ENCODE data around the gene BBS5.

Gene BBS5

GRCh38 chr2:169486487-169486886 is 7.2 kb downstream of the BBS5 start:
- no peaks in the 10 kb centered on the region for H3K36me3 ChIP-seq
- H3K4me1 ChIP-seq (ENCODE audit: control insufficient read depth in 1 of 2, insufficient read depth in 1 of 2, low read depth in 1 of 2, low read length in 1 of 2), result no peaks in the 10 kb centered on the region
- no peak for TF ChIP-seq CTCF (IDR thresholded peaks at IDR 0.05)
- no peak overlapping the region for H3K4me3 ChIP-seq (ENCODE audit: low read depth in 1 of 2, low read length in 1 of 2)
- H3K9me3 ChIP-seq, result no peaks in the 10 kb centered on the region
- no peak overlapping the region for H3K27ac ChIP-seq
- H3K27me3 ChIP-seq, result no peaks in the 10 kb centered on the region

- Histone ChIP-seq H3K9me3 (no peaks in the 10 kb centered on the region), H3K27me3 (no peaks in the 10 kb centered on the region), H3K4me1 (ENCODE audit: control insufficient read depth in 1 of 2, insufficient read depth in 1 of 2, low read depth in 1 of 2, low read length in 1 of 2) (no peaks in the 10 kb centered on the region), H3K27ac (no peak overlapping the region), H3K4me3 (ENCODE audit: low read depth in 1 of 2, low read length in 1 of 2) (no peak overlapping the region), H3K36me3 (no peaks in the 10 kb centered on the region)
- TF ChIP-seq CTCF (IDR thresholded peaks at IDR 0.05), result no peak
Observed at GRCh38 chr2:169490834-169491233, 11.5 kb downstream of the BBS5 start.

- TF ChIP-seq CTCF (IDR thresholded peaks at IDR 0.05), result no peak
Observed at GRCh38 chr2:169491378-169491777, 12.1 kb downstream of the BBS5 start.

GRCh38 chr2:169493360-169493759 is 14.1 kb downstream of the BBS5 start:
- H3K36me3 ChIP-seq, result no peaks in the 10 kb centered on the region
- no peak overlapping the region for H3K27ac ChIP-seq
- no peaks in the 10 kb centered on the region for H3K9me3 ChIP-seq
- no peaks in the 10 kb centered on the region for H3K4me1 ChIP-seq (ENCODE audit: control insufficient read depth in 1 of 2, insufficient read depth in 1 of 2, low read depth in 1 of 2, low read length in 1 of 2)
- TF ChIP-seq CTCF (IDR thresholded peaks at IDR 0.05), result no peak
- H3K27me3 ChIP-seq, result no peaks in the 10 kb centered on the region
- no peak overlapping the region for H3K4me3 ChIP-seq (ENCODE audit: low read depth in 1 of 2, low read length in 1 of 2)

More at GRCh38 chr2:169491378-169491777, 12.1 kb downstream of the BBS5 start:
- Histone ChIP-seq H3K27ac (no peak overlapping the region), H3K36me3 (no peaks in the 10 kb centered on the region), H3K4me3 (ENCODE audit: low read depth in 1 of 2, low read length in 1 of 2) (no peak overlapping the region), H3K9me3 (no peaks in the 10 kb centered on the region), H3K27me3 (no peaks in the 10 kb centered on the region), H3K4me1 (ENCODE audit: control insufficient read depth in 1 of 2, insufficient read depth in 1 of 2, low read depth in 1 of 2, low read length in 1 of 2) (no peaks in the 10 kb centered on the region)

GRCh38 chr2:169495310-169495928 is 16.1 kb downstream of the BBS5 start:
- Histone ChIP-seq H3K27ac (no peak overlapping the region), H3K4me1 (ENCODE audit: control insufficient read depth in 1 of 2, insufficient read depth in 1 of 2, low read depth in 1 of 2, low read length in 1 of 2) (no peaks in the 10 kb centered on the region), H3K36me3 (no peaks in the 10 kb centered on the region), H3K27me3 (no peaks in the 10 kb centered on the region), H3K9me3 (no peaks in the 10 kb centered on the region), H3K4me3 (ENCODE audit: low read depth in 1 of 2, low read length in 1 of 2) (no peak overlapping the region)
- no peak for TF ChIP-seq CTCF (IDR thresholded peaks at IDR 0.05)
